ENCODE measurements around the gene ABCA4. TPM values are rescaled to one million over a fixed set of nuclear protein-coding genes. Genes with fewer than 3 reads are reported as not detected.

Gene ABCA4
- total RNA-seq, 1 donor from 2014 or later: 0.11 TPM

DNA sequence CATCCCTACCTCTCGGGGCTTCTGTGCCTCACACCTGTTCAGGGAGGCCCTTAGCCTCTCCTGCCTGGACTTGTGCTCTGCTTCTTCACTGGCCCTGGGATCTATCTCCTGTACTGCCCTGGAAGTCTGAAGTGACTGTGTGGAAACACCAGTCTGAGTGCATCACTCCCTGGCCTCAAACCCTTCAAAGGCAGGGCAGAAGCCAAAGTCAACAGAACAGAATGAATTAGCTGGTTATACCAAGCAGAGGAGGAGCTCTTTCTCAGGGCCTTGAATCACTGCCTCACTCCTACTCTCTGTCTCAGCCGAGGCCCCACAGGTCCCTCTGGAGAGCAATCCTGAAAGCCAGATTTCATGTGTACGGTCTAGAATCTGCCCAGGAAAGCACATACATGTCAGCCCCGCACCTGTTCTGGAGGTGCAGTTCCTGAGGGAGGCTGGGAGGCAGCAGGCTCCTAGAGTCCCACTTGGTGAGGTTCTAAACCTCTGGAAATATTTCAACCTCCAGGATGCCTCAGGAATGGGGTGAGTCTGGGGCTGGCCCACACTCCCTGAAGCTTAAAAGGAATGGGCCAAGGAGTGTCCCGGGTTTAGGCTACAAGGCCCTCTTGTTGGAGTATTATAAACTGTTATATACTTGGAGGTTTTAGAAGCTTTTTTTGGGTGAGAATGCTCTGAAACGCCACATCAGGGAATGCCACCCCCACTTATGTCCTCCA, 98.3 kb downstream of the ABCA4 start:
- intact Hi-C loops (cut with DNase I): loop anchor here (5.0 kb wide), 1 partner anchor 115 kb away; the partner anchor contains the start of gene GCLM

DNA sequence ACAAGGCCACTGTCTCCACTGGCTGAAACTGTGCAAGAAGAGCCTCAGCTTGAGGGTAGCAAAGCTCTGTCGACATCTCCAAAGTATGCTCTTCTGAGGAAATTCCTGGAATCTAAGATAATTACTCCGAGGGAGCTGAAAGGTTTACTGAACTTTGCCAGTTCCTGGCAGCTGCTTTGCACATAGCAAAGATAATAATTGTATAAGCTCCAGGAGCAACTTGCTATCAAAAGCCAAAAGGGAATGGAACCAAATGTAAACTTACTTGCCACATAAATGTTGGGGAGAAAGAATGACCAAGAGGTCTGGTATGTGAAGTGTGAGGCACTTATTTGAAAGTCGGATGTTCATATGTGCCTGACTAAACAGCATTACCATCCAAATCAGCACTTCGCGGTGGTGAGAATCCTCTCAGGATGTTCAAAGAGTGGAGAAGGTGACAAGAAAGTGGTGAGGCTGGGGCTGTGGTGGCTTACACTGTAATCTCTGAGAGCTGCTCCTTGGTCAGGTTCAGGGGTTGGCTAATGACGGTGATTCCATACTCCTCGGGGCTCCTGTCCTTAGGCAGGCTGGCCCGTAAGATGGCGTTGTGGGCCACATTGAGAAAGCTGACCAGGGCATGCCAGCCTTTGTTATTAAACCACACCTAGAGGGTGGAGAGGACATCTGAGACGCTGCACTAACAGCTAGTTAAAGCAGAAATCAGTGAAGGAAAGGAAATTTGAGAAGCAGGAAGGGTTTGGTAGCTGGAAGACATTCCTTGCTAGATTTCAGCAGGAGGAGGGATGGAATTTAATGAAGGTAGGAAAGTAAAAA, 100.0 kb downstream of the ABCA4 start:
- intact Hi-C loops (cut with DNase I): loop anchor here (5.0 kb wide), 1 partner anchor 114 kb away; the partner anchor contains the start of gene GCLM
- ATAC-seq (peak; percentile 38), DNase-seq (ENCODE audit: missing footprints) (no peak)

More for the DNA sequence above, 98.3 kb downstream of the ABCA4 start:
- DNase-seq (ENCODE audit: missing footprints) (no peak), ATAC-seq (peak; percentile 80)

DNA sequence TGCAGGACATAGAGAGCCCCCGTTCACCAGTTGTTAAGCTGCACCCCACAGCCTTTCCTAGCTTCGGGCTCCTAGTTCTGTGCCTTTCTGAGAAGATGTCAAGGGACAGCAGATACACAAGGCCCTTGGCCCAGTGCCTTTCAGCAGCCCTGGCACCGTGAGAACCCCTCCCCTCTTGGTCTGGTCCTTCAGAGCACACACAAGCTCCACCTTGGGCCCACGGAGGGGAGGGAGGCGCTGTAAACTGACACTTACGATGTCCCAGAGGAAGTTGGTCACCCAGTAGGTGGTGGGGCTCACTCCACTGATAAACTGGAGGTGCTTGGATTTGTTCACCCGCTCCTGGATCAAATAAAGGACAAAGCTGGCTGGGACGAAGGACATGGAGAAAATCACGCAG, 101.6 kb downstream of the ABCA4 start:
- DNase-seq (ENCODE audit: missing footprints) (no peak), ATAC-seq (no peak)
- intact Hi-C loops (cut with DNase I): no loop called here

DNA sequence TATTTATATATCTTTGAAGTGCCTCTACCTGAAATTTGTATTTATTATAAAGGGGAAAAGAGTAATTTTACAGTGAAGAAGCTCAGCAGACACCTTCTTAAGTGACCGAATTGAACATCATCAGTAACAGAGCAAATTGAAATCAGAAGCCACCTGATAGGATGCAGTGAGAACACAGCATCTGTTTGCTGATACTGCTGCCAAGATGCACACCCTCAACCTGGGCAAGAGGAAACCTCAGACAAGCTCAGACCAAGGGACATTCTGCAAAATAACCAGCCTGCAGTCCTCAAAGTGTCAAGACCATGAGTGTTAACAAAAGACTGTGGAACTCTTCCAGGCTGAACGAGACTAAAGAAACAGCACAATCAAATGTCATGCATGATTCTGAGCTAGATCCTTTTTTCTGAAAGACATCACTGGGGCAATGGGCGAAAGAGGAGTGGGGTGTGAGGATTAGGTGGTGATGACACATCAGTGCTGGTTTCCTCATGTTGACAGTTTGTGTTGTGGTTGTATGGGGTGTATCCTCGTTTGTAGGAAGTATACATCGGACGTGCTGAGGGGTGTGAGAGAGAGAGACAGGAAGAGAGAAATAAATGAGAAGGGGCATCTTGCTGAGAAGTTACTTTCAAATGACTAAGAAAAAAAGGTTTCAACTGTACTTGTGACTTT, 103.7 kb downstream of the ABCA4 start:
- intact Hi-C loops (cut with DNase I): no loop called here
- ATAC-seq (no peak), DNase-seq (ENCODE audit: missing footprints) (no peak)

DNA sequence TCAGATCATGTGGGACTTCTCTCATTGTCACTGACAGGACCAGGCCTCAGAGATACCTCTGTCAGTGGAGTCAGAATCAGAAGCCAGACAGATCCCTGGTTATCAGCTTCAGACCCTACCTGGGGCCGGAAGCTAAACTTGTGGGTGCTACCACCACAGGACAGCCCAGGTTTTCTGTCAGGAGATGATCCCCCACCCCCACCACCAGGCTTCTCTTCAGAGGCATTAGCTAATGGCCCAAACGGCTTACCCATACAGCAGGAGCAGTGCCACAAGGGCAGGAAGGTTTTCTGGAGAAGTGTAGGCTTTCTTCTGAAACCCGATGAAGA, 105.5 kb downstream of the ABCA4 start:
- intact Hi-C loops (cut with DNase I): no loop called here
- no peak for ATAC-seq
- no peak for DNase-seq (ENCODE audit: missing footprints)

DNA sequence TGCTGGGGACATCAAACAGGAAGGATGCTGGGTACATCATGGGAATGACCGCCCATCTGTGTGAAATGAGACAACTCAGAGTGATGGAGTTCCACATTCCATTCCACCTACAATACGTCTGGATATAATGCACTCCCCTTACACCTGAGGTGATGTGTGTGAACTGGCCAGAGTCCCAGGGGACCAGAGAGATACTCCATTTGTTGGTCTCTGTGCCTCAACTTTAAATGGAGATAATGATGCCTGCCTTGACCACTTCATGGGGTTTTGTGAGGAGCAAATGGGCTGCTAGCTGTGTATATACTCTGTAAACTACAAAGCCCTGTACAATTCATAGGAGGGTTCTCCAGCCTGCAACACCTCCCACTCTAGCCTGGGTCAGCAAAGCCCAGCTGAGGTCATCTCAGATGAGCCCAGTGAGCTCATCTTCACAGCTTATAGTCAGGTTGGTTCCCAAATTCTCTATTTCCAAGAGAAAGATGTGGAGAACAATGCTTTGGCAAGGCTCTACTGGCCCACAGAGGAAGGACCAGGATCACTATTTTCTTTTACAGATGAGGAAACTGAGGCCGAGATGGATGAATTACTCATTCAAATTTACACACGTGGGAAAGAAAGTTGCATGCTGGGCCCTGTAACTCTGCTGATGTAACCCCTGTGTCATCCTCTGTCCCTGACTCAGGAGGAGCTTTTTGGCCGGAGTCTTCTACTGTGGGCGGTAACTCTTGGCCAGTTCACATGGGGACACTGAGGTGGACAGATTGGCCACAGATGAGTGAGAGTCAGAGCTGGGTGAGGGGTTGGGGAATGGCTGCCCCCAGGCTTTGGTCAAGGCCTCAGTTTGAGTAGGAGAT, 106.1 kb downstream of the ABCA4 start:
- intact Hi-C loops (cut with DNase I): no loop called here
- DNase-seq (ENCODE audit: missing footprints) (no peak), ATAC-seq (no peak)

DNA sequence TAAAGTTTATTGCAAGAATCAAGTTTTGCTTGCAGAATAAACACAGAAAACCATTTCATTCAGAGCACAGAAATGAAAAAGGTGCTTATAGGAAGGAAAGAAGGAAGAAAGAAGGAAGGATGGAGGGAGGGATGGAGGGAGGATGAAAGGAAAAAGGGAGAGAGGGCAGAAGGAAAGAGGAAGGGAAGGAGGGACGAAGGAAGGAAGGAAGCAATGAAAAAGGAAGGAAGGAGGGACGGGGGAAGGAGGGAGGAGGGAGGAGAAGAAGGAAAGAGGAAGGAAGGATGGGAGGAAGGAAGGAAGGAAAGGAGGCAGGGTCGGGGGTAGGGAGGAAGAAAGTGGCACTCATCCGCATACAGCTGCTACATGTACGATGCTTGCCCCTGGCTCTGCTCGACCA, 106.9 kb downstream of the ABCA4 start:
- ATAC-seq (no peak), DNase-seq (ENCODE audit: missing footprints) (no peak)
- intact Hi-C loops (cut with DNase I): no loop called here

DNA sequence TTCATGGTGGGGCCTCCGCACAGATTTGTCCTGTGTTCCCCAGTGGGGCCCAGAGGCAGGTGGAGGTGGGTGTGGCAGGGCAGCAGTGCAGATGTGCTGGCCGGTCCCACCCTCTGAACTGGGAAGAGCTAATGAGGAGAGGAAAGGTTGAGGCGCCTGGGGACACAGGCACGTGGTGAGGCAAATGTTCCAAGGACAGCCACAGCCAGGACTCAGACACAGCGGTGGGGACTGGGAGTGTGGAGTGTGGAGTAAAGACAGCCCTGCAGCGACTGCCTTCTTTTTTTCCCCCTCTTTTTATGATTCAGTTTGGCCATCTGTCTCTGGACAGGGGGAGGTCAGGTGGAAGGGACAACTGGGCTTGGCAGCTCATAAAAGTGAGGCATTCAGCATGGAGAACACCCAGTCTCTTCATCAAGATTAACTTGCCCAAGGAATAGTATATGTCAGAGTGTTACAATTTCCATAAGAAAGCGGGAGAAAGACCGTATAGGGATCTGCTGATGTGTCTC, 107.5 kb downstream of the ABCA4 start:
- no peak for DNase-seq (ENCODE audit: missing footprints)
- intact Hi-C loops (cut with DNase I): no loop called here
- peak; percentile 38 for ATAC-seq

DNA sequence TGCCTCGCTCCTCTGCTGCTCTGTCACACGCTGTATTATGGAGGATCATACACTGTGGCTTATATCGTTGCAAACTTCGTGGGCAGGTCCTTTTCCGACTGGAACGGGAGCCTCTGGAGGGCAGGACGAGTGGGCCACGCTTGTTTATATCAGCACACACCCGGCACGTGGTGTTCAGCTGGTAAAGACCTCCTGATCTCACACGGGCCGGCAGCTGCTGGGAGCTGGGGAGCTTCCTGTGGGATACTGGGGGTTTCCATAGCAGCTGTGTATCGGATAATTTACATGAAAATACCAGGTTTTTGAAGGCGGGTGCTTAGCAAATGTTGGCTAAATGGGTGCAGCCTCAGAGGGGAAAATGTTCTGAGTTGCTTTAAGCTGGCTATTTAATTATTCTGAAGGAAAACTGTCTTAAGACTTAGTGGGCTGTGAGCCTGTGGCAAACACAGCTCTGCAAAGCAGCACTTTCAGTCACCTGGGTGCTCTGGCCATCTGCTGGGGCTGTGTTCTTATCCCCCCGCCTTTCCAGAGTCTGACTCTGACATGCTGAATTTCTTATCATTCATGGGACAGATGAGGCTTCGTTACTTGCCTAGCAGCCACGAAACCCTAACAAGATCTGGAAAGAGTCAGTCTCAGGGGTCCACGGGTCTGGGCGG, 108.1 kb downstream of the ABCA4 start:
- peak; percentile 29 for ATAC-seq
- no peak for DNase-seq (ENCODE audit: missing footprints)

DNA sequence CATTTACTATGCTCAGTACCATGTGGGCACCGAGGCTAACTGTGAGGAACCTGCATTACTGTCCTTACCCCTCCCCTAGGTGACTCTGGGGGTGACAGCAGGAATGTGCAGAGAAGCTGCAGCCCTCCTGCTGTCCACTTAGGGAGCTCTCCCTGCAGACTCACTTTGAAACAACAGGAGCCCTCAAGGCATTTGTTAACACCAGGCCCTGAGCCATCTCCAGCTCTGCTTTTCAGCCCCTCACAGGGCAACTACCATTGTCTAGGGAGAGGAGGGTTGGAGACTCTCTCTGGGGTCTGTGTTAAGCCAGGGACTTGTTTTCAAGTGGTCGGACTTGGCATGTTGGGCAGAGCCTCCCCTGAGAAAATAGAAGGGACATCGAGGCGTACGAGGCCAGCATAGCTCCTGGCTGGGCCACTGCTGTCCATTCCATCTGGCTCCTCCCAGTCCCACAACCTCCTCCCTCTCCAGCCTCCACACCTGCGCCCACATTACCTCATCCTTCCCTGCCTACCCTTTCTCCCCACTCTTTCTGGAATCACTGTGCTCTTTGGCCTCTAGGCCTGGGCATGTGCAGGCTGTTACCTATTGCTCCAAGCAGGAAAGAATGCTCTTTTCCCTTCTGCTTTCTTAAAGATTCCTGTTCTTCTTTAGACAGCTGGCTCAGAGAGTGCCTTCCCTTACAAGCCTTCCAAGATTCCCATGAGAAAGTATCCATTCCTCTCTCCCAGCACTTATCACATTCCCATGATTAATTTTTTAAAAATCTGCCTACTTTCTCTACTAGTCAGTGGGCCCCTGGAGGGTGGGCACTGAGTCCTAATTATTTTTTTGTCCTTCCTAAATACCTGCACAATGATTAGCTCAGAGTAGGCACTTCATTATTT, 109.0 kb downstream of the ABCA4 start:
- ATAC-seq (no peak), DNase-seq (ENCODE audit: missing footprints) (no peak)
- intact Hi-C loops (cut with DNase I): no loop called here

More for the DNA sequence above, 108.1 kb downstream of the ABCA4 start:
- intact Hi-C loops (cut with DNase I): no loop called here

DNA sequence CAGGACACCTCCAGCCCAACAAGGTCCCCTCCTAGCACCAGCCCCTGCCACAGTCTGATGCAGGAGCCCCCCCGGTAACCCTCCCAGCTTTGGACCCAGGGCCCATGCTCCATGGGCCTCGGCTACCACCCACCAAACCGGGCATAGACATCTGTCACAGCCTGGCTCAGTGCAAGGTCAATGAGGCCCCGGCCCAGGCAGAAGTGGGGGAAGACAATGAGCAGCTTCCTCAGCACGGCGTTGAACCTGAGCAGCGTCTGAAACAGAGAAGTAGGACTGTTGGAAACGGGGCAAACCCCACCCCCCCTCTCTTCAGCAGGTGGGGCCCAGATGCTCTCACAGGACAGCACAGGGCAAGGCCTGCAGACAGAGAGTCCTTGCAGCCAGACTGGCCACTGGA, 109.8 kb downstream of the ABCA4 start:
- intact Hi-C loops (cut with DNase I): no loop called here

DNA sequence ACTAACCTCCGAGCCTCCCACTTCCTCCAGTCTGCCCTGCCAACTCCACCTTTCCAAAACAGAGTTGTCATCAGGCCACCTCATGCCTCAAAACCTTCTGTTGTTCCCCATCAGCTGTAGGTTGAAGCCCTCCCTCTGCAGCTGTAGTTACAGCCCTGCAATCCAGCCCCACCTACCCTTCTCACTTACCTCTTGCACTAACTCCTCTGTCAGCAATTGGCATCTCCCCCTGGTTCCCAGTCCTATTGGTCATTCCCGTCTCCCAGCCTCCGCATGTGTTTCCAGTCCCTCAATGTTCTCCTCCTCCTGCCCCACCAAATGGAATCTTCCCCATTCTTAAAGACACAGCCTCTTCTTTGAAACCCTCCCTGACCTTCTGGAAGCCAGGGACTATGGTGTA, 111.6 kb downstream of the ABCA4 start:
- ATAC-seq: no peak

More for the DNA sequence above, 109.8 kb downstream of the ABCA4 start:
- DNase-seq (ENCODE audit: missing footprints) (no peak), ATAC-seq (no peak)

DNA sequence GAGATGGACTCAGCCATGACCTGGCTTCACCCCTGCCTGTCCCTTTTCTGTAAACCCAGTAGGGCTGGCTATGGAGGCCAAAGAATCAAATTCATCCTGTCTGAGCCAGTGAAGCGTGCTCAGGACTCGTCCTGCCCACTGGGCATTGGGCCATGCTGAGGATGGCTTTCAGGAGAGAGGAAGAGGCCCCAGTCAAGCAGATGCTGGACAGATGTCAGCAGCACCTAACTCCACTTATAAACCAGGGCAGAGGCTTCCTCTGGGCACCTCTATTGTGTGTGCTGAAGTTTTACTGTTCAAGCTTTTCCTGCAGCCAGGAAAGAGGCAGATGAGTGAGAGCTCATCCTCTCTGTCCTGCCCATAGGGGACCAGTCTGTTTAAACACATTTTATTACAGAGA, 114.3 kb downstream of the ABCA4 start:
- ATAC-seq (no peak), DNase-seq (ENCODE audit: missing footprints) (no peak)
- intact Hi-C loops (cut with DNase I): no loop called here

More for the DNA sequence above, 111.6 kb downstream of the ABCA4 start:
- no peak for DNase-seq (ENCODE audit: missing footprints)
- intact Hi-C loops (cut with DNase I): no loop called here

DNA sequence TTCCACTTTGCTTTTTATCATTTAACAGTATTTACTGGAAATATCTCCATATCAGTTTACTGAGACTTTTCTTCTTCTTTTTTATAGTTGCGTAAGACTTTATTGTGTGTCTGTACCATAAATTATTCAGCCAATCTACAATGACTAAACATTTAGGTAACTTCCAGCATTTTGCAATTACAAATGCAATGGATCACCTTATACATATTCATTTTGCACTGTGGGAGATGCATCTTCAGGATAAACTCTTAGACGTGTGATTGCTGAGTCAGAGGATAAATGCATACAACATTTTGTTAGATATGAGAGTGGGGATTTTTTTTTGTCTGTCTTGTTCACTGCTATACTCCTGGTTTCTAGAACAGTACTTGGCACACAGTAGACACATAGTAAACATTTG, 116.0 kb downstream of the ABCA4 start:
- no peak for DNase-seq (ENCODE audit: missing footprints)
- intact Hi-C loops (cut with DNase I): no loop called here
- ATAC-seq: no peak

DNA sequence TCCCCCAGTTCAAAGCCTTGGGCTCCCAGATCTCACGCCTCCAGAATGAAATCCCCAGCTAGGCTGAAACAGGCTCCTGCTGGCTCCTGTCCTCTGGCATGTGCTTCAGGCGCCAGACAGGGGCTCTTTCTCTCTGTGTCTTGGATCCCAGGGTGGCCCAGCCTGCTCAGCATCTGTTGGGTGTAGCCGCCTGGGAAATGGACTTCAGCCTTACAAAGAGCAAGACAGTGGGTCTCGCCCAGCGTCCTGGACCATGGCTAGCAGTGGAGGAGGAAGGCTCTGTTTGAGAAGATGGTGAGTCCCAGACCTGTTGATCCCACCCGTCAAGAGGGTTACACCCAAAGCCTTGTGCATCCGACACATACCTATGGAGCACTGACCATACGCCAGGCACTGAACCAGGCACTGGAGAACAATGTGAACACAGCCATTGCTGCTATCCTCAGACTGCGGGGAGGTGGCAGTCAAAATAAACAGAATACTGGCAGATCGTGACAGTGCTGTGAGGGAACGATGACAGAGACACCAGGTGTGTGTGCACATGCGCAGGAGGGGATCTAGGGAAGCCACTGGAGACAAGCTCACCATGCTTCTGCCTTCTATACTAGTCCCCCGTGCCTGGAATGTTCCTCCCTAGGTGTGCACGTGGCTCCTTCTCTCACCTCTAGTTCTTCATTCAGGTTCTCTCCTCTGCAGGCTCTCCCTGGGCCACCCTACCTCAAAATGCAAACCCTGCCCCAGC, 118.7 kb downstream of the ABCA4 start:
- DNase-seq (ENCODE audit: missing footprints) (no peak), ATAC-seq (no peak)
- intact Hi-C loops (cut with DNase I): no loop called here

DNA sequence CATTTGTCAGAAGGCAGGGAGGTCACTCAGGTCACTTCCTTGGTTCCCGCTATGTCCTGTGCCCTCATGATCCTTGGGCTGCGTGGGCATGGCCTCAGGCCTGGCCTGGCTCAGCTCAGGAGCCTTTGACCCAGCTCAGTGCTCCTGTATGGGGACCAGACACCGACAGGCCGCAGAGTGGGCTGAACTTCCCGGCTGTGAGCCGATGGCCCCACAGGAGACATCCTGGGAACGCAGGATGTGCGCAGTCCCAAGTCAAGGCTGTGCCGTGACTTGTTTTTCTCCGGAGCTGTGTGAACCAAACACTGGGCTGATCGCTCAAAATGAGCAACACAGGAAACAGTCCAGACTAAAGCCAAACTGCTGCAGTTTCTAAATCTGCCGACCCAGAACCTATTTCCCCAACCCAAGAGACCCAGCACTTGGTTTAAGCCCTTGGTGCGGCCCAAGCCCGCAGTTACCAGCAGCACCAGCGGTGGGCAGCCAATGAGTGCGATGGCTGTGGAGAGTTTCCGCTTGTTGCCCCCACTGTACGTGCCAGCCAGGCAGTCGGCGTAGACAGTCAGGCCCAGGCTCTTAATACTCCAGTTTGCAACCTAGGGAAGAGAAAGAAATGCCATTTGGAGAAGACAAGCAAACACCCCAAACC, 119.4 kb downstream of the ABCA4 start:
- intact Hi-C loops (cut with DNase I): no loop called here
- no peak for ATAC-seq
- no peak for DNase-seq (ENCODE audit: missing footprints)
